ENCODE results near the gene FALEC.

- TF ChIP-seq CTCF (IDR thresholded peaks at IDR 0.05) (no peak), ZFX (IDR thresholded peaks at IDR 0.05; ENCODE audit: borderline replicate concordance) (no peak)
Observed at GRCh38 chr1:150515328-150516049, at the start of gene FALEC.

Measured in 22Rv1 (cell line).